ENCODE results near the gene GFY. TPM values are rescaled to one million over a fixed set of nuclear protein-coding genes. Genes with fewer than 3 reads are reported as not detected.

Gene GFY
- total and polyA plus RNA-seq, 2 experiments from 2014 or later, result 1.2 TPM; not detected in 1

DNA sequence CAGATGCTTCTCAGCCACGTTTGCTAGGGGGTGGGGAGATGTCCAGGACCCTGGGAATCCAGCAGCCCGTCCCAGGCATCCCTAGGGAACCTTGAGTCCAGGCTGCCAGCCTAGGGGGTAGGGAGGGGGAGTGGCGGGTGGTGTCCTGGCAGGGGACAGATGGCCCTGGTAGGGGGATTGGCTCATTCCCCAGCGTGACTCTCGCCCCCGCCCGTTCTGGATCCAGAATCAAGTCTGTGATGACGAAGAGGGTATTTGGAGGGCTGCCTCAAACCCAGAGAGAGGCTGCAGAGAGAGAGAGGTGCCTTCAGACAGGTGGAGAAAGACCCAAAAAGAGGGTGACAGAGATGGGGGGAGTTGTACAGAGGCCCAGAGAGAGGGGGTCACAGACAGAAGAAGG lies 12.0 kb downstream of the GFY start:
- peaks cover 82% of the 10 kb centered on the region for H3K27me3 Mint-ChIP-seq (ENCODE audit: insufficient read depth, low read depth, poor library complexity)
- no peaks in the 10 kb centered on the region for H4K20me1 ChIP-seq (replicated peaks; ENCODE audit: insufficient read depth)
- H3K27ac Mint-ChIP-seq, result no peak overlapping the region
- H3K4me2 ChIP-seq, result peak overlapping the region; percentile 80
- H3K4me3 Mint-ChIP-seq, result no peak overlapping the region; the same call in 1 of the 3 replicates
- H3K36me3 ChIP-seq (ENCODE audit: insufficient read depth), result no peaks in the 10 kb centered on the region
- peaks cover 81% of the 10 kb centered on the region for H3K27me3 ChIP-seq (ENCODE audit: insufficient read depth)
- H3K79me2 ChIP-seq (replicated peaks; ENCODE audit: insufficient read depth), result no peaks in the 10 kb centered on the region
- H3K4me1 ChIP-seq (ENCODE audit: insufficient read depth), result peaks cover 28% of the 10 kb centered on the region
- peak overlapping the region; percentile 58 for H3K4me3 ChIP-seq
- H2AFZ ChIP-seq, result no peak overlapping the region; the same call in 1 of the 2 replicates
- no peaks in the 10 kb centered on the region for H3K9me2 ChIP-seq (ENCODE audit: insufficient read depth)
- TF ChIP-seq ZNF331 (CRISPR knock-in tag; IDR thresholded peaks at IDR 0.05; ENCODE audit: low read depth), result no peak
- TF ChIP-seq, protein P1, sequence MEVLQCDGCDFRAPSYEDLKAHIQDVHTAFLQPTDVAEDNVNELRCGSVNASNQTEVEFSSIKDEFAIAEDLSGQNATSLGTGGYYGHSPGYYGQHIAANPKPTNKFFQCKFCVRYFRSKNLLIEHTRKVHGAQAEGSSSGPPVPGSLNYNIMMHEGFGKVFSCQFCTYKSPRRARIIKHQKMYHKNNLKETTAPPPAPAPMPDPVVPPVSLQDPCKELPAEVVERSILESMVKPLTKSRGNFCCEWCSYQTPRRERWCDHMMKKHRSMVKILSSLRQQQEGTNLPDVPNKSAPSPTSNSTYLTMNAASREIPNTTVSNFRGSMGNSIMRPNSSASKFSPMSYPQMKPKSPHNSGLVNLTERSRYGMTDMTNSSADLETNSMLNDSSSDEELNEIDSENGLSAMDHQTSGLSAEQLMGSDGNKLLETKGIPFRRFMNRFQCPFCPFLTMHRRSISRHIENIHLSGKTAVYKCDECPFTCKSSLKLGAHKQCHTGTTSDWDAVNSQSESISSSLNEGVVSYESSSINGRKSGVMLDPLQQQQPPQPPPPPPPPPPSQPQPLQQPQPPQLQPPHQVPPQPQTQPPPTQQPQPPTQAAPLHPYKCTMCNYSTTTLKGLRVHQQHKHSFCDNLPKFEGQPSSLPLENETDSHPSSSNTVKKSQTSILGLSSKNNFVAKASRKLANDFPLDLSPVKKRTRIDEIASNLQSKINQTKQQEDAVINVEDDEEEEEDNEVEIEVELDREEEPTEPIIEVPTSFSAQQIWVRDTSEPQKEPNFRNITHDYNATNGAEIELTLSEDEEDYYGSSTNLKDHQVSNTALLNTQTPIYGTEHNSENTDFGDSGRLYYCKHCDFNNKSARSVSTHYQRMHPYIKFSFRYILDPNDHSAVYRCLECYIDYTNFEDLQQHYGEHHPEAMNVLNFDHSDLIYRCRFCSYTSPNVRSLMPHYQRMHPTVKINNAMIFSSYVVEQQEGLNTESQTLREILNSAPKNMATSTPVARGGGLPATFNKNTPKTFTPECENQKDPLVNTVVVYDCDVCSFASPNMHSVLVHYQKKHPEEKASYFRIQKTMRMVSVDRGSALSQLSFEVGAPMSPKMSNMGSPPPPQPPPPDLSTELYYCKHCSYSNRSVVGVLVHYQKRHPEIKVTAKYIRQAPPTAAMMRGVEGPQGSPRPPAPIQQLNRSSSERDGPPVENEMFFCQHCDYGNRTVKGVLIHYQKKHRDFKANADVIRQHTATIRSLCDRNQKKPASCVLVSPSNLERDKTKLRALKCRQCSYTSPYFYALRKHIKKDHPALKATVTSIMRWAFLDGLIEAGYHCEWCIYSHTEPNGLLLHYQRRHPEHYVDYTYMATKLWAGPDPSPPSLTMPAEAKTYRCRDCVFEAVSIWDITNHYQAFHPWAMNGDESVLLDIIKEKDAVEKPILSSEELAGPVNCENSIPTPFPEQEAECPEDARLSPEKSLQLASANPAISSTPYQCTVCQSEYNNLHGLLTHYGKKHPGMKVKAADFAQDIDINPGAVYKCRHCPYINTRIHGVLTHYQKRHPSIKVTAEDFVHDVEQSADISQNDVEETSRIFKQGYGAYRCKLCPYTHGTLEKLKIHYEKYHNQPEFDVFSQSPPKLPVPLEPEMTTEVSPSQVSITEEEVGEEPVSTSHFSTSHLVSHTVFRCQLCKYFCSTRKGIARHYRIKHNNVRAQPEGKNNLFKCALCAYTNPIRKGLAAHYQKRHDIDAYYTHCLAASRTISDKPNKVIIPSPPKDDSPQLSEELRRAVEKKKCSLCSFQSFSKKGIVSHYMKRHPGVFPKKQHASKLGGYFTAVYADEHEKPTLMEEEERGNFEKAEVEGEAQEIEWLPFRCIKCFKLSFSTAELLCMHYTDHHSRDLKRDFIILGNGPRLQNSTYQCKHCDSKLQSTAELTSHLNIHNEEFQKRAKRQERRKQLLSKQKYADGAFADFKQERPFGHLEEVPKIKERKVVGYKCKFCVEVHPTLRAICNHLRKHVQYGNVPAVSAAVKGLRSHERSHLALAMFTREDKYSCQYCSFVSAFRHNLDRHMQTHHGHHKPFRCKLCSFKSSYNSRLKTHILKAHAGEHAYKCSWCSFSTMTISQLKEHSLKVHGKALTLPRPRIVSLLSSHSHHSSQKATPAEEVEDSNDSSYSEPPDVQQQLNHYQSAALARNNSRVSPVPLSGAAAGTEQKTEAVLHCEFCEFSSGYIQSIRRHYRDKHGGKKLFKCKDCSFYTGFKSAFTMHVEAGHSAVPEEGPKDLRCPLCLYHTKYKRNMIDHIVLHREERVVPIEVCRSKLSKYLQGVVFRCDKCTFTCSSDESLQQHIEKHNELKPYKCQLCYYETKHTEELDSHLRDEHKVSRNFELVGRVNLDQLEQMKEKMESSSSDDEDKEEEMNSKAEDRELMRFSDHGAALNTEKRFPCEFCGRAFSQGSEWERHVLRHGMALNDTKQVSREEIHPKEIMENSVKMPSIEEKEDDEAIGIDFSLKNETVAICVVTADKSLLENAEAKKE (CRISPR knock-in tag; IDR thresholded peaks at IDR 0.05), result no peak
- TF ChIP-seq POLR2AphosphoS5 (IDR thresholded peaks at IDR 0.05; ENCODE audit: low read depth), result no peak
- TF ChIP-seq EZH2 (IDR thresholded peaks at IDR 0.05; ENCODE audit: low read depth, unreplicated experiment), result no peak
- TF ChIP-seq ZNF114 (CRISPR knock-in tag; IDR thresholded peaks at IDR 0.05), result no peak
- TF ChIP-seq, protein P2, sequence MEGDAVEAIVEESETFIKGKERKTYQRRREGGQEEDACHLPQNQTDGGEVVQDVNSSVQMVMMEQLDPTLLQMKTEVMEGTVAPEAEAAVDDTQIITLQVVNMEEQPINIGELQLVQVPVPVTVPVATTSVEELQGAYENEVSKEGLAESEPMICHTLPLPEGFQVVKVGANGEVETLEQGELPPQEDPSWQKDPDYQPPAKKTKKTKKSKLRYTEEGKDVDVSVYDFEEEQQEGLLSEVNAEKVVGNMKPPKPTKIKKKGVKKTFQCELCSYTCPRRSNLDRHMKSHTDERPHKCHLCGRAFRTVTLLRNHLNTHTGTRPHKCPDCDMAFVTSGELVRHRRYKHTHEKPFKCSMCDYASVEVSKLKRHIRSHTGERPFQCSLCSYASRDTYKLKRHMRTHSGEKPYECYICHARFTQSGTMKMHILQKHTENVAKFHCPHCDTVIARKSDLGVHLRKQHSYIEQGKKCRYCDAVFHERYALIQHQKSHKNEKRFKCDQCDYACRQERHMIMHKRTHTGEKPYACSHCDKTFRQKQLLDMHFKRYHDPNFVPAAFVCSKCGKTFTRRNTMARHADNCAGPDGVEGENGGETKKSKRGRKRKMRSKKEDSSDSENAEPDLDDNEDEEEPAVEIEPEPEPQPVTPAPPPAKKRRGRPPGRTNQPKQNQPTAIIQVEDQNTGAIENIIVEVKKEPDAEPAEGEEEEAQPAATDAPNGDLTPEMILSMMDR (conservative IDR thresholded peaks at IDR 0.05; ENCODE audit: low read depth in 2 of 2), result no peak
- TF ChIP-seq STAT1 (IDR thresholded peaks at IDR 0.05; ENCODE audit: unreplicated experiment), result no peak
- TF ChIP-seq, protein P3, sequence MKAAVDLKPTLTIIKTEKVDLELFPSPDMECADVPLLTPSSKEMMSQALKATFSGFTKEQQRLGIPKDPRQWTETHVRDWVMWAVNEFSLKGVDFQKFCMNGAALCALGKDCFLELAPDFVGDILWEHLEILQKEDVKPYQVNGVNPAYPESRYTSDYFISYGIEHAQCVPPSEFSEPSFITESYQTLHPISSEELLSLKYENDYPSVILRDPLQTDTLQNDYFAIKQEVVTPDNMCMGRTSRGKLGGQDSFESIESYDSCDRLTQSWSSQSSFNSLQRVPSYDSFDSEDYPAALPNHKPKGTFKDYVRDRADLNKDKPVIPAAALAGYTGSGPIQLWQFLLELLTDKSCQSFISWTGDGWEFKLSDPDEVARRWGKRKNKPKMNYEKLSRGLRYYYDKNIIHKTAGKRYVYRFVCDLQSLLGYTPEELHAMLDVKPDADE (IDR thresholded peaks at IDR 0.05), result no peak
- no peak for TF ChIP-seq NANOG (IDR thresholded peaks at IDR 0.05; ENCODE audit: borderline replicate concordance)
- TF ChIP-seq CREB1 (CRISPR knock-in tag; IDR thresholded peaks at IDR 0.05; ENCODE audit: low read depth), result no peak
- no peak for TF ChIP-seq JUNB (IDR thresholded peaks at IDR 0.05; ENCODE audit: unreplicated experiment)
- no peak for TF ChIP-seq EZH2phosphoT487 (IDR thresholded peaks at IDR 0.05; ENCODE audit: unreplicated experiment)
- TF ChIP-seq, protein P4, sequence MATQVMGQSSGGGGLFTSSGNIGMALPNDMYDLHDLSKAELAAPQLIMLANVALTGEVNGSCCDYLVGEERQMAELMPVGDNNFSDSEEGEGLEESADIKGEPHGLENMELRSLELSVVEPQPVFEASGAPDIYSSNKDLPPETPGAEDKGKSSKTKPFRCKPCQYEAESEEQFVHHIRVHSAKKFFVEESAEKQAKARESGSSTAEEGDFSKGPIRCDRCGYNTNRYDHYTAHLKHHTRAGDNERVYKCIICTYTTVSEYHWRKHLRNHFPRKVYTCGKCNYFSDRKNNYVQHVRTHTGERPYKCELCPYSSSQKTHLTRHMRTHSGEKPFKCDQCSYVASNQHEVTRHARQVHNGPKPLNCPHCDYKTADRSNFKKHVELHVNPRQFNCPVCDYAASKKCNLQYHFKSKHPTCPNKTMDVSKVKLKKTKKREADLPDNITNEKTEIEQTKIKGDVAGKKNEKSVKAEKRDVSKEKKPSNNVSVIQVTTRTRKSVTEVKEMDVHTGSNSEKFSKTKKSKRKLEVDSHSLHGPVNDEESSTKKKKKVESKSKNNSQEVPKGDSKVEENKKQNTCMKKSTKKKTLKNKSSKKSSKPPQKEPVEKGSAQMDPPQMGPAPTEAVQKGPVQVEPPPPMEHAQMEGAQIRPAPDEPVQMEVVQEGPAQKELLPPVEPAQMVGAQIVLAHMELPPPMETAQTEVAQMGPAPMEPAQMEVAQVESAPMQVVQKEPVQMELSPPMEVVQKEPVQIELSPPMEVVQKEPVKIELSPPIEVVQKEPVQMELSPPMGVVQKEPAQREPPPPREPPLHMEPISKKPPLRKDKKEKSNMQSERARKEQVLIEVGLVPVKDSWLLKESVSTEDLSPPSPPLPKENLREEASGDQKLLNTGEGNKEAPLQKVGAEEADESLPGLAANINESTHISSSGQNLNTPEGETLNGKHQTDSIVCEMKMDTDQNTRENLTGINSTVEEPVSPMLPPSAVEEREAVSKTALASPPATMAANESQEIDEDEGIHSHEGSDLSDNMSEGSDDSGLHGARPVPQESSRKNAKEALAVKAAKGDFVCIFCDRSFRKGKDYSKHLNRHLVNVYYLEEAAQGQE (IDR thresholded peaks at IDR 0.05; ENCODE audit: unreplicated experiment), result no peak
- DNase-seq (ENCODE audit: low spot score) (no peak), ATAC-seq (no peak)
- H3K36me3 Mint-ChIP-seq (ENCODE audit: low read depth), result peaks cover 1% of the 10 kb centered on the region
- H3K27ac ChIP-seq (ENCODE audit: low read depth), result no peak overlapping the region
- H3K4me1 Mint-ChIP-seq, result peaks cover 40% of the 10 kb centered on the region
- peaks cover 27% of the 10 kb centered on the region for H3F3A ChIP-seq (replicated peaks; ENCODE audit: low read depth)
- H3K9me3 Mint-ChIP-seq, result peaks cover 6% of the 10 kb centered on the region
